GM21447 (cell line): ENCODE measurements around the gene OTOA.
A peak's percentile ranks its signal among the peaks of the same experiment; 100 is the strongest.
"Not testable (repeated sequence)": the region's sequence is repeated elsewhere in the genome, so short reads cannot be mapped to it uniquely, and the experiment has no call there.

ENCODE experiments used
- ATAC-seq: cut with Tn5 transposase; IDR thresholded peaks from one replicate; pipeline ENCODE4 v1.9.1; 2021; ENCODE audit not compliant: unreplicated experiment

OTOA gene

GRCh38 chr16:21667575-21667974 lies 3.8 kb downstream of the OTOA start:
- no peak for ATAC-seq

- ATAC-seq, result no peak
These were observed 9.7 kb downstream of the OTOA start for GRCh38 chr16:21673469-21673868.

- not testable (repeated sequence) for ATAC-seq
These were observed 10.7 kb downstream of the OTOA start for GRCh38 chr16:21674456-21674855.

- not testable (repeated sequence) for ATAC-seq
These were observed 16.9 kb downstream of the OTOA start for GRCh38 chr16:21680714-21681113.

- no peak for ATAC-seq
These were observed 19.4 kb downstream of the OTOA start for GRCh38 chr16:21683184-21683583.

GRCh38 chr16:21684199-21684598 lies 20.4 kb downstream of the OTOA start:
- no peak for ATAC-seq

- no peak for ATAC-seq
These were observed 21.3 kb downstream of the OTOA start for GRCh38 chr16:21685034-21685455.

- no peak for ATAC-seq
These were observed 25.3 kb downstream of the OTOA start for GRCh38 chr16:21689107-21689506.

GRCh38 chr16:21690967-21691366 lies 27.2 kb downstream of the OTOA start:
- not testable (repeated sequence) for ATAC-seq

- no peak for ATAC-seq
These were observed 30.8 kb downstream of the OTOA start for GRCh38 chr16:21694609-21695008.

- no peak for ATAC-seq
These were observed 33.3 kb downstream of the OTOA start for GRCh38 chr16:21697032-21697431.

- ATAC-seq, result no peak
These were observed 34.6 kb downstream of the OTOA start for GRCh38 chr16:21698169-21699032.

- ATAC-seq, result no peak
These were observed 37.5 kb downstream of the OTOA start for GRCh38 chr16:21701271-21701670.

- no peak for ATAC-seq
These were observed 38.5 kb downstream of the OTOA start for GRCh38 chr16:21702276-21702675.

- no peak for ATAC-seq
These were observed 39.4 kb downstream of the OTOA start for GRCh38 chr16:21703156-21703555.

GRCh38 chr16:21703589-21704174 lies 39.9 kb downstream of the OTOA start:
- ATAC-seq, result peak; percentile 69

GRCh38 chr16:21704266-21704665 lies 40.5 kb downstream of the OTOA start:
- no peak for ATAC-seq

- no peak for ATAC-seq
These were observed 41.0 kb downstream of the OTOA start for GRCh38 chr16:21704733-21705132.

GRCh38 chr16:21708533-21709115 lies 44.9 kb downstream of the OTOA start:
- no peak for ATAC-seq

GRCh38 chr16:21710938-21711337 lies 47.2 kb downstream of the OTOA start:
- ATAC-seq, result no peak

- no peak for ATAC-seq
These were observed 50.0 kb downstream of the OTOA start for GRCh38 chr16:21713549-21714368.

- ATAC-seq, result not testable (repeated sequence)
These were observed 50.5 kb downstream of the OTOA start for GRCh38 chr16:21714369-21714618.
